ENCODE data around the gene SPC24.
A peak's percentile ranks its signal among the peaks of the same experiment; 100 is the strongest.

SPC24 gene, protein sequence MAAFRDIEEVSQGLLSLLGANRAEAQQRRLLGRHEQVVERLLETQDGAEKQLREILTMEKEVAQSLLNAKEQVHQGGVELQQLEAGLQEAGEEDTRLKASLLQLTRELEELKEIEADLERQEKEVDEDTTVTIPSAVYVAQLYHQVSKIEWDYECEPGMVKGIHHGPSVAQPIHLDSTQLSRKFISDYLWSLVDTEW

DNA sequence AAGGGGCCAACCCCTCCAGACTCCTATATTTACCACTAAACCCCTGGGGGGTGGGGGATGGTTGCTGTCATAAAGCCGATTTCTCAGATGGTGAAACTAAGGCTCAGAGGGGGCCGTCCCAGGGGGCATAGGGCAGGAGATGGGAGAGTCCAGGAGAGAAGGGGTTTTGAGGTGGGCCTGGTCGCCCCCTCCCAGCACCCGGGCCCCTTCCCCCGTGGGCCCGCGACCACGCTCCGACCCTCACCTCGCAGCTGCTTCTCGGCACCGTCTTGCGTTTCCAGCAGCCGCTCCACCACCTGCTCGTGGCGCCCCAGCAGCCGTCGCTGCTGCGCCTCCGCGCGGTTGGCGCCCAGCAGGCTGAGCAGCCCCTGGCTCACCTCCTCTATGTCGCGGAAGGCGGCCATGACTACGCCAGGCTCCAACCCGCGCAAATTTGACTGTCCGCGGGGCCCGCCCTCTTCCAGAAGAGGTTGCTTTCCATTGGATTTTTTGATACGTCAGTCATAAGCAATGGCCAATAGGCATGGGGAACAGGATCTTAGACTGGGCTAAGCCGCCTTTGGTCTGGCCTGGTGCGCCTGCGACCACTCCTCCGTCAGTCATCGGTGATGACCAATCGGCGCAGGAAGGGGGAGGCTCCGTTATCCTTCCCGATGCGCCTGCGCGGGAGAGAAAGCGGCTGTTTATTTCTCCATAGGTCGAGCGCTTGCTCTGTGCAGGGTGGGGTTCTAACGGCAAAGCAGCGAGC is at the start of gene SPC24:
Gene SPC24, minus strand, starts transcription at position 410 of the 748 bp plus-strand sequence. Its CDS starts 6 bp downstream, at position 404.
- DNase-seq (ENCODE audit: low spot score) = peak; percentile 98

DNA sequence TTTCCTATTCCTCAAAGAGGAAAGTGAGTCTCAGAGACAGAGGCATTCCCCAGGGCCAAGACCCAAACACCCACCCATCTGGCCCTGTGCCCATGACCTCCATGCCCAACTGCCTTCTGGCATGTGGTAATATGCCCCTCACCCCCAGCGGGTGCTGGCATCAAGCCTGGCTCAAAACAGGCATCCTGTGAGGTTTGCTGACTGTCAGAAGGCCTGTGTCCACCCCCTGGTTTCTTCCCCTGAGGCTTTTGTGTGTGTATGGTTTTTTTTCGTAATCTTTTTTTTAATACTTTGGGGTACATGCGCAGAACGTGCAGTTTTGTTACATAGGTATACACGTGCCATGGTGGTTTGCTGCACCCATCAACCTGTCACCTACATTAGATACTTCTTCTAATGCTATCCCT is 49.4 kb upstream of the SPC24 start:
- DNase-seq (ENCODE audit: low spot score) = no peak

DNA sequence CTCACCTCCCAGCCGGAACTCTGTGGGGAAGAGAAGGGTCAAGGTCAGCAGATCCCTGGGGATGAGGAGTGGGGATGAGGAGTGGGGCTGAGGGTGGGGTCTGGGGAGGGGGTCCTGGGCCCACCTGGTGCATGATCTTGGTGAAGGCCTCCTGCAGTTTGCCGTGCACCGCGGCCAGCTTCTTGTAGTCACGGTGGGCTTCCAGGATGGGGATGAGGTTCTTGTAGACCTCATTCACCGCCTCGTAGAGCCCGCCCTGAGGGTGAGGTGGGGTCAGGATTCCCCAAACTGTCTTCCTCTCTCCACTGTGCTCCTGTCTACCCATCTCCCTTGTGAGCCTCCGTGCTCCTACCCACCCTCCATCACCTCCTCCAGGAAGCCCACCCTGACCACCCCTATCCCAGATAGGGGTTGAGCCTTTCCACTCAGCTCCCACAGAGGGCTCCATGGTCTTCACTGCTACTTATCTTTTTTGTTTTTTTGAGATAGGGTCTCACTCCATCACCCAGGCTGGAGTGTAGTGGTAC is 48.6 kb upstream of the SPC24 start:
- no peak for DNase-seq (ENCODE audit: low spot score)

DNA sequence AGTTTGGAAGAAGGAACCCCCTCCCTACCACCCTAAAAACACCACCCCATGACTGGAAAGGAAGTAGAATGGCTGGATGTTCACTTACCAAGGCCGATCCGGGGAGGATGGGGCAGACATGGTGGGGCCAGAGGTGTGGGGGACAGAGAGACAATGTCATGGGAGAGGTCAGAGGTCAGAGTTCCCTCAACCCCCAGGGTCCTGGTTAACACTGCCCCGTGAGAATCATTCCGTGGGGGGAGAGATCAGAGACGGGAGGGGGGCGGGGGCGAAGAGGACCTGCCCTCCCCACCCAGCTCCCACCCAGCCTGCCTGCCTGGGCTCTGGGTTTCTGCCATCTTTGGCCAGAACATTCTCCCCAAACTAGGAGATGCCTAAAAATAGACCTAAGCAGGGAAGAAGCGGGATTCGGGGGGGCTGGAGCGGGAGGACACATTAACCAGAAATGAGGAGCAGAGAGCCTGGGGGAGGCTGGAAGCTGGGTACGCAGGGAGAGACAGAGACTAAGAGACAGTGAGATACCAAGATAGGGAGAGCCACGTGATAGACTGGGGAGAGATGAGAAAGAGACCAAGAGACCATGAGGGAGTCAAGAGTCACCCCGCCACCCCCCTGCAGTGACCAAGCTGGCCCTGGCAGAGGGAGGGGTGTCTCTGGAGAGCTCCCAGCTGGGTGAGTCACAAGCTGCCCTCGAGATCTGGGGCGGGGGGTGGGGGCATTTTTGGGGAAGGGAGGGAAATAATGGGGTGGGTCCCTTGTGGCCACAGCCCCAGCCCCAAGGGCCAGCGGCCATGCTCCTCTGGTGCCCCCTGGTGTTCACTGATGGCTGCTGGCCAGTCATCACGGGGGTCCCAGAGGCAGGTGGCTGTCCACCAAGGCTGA is 47.9 kb upstream of the SPC24 start:
- no peak for DNase-seq (ENCODE audit: low spot score)

DNA sequence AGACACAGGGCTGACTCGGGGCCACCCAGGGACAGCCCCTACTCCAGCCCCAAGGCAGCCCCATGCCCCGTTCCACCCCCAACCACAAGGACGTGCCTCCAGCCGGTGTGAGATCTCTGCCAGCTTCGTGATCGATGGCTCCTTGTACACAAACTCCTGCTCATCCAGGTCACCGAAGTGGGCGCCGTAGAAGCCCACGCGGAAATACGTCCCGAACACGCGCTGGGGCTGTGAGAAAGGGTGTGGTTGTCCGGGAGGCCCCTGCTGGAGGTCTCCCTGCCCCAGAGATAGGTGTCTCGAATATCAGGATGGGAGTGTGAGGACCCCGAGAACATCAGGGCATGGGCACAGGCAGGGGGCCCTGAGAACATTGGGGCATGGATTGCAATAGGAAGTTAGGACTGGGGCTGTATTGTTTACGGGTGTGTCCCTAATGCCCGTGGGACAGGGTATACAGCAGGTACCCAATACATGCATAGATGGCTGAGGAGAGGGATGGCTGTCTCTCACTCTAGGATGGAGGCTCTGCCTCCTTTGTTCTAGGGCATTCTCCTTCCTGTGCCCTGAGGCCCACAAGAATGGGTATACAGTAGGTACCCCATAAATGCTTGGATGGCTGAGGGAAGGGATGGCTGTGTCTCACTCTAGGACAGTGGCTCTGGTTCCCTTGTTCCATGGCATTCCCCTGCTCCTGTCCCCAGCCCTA is 47.1 kb upstream of the SPC24 start:
- no peak for DNase-seq (ENCODE audit: low spot score)

DNA sequence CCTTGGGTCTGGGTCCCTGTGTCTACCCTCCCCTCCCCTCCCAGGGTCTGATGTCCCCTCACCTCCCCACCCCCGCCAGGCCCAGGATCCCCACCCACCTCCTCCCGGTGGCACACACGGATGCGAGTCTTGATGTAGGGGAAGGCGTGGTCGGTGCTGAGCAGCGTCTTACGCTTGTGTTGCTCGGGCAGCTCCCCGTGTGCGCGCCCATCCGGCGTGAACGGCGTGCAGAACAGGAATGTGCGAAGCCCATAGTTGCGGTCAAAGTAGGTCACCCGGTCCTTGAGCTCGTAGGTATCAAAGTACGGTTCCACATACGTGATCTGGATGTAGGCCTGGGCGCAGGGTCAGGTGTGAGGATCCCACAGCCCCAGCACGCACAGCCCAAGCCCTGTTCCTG is 46.2 kb upstream of the SPC24 start:
- DNase-seq (ENCODE audit: low spot score) = no peak

DNA sequence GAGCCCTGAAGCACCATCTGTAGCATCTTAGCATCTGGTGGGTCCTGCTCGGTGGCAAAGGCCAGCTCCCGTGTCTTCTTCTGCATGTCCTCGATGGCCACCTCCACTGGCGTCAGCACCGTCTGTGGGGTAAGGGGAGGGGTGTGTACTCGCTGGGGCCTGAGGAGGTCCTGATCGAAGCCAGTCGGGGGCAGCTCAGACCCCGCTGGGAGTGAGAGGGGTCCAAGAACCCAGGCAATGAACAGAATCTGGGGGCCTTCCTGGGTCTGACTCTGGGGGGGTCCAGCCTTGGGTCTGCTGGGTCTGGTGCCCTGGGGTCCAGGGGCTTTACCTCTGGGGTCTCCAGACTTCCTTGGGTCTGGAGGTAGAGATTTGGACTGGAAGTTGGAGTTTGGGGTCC is 45.3 kb upstream of the SPC24 start:
- no peak for DNase-seq (ENCODE audit: low spot score)

DNA sequence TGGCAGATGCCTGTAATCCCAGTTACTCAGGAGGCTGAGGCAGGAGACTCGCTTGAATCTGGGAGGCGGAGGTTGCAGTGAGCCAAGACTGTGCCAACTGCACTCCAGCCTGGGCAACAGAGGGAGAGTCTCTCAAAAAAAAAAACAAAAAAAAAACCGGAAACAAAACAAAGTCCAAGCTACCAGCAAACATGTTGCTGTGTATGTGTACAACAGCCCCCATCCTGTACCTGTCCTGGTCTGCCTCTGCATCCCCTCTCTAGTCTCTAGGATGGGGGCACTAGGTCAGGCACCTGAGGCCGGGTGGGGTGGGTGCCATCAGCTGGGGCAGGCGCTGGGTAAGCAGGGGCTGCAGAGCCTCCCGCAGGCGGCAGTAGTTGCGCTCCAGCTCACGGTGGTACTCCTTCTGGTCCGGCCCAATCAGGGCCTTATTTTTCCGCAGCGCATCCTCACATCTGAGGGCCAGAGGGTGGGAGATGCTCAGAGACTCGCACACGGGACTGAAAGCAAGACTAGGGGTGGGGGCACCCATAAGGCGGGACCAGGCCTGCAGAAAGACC is 44.5 kb upstream of the SPC24 start:
- no peak for DNase-seq (ENCODE audit: low spot score)

DNA sequence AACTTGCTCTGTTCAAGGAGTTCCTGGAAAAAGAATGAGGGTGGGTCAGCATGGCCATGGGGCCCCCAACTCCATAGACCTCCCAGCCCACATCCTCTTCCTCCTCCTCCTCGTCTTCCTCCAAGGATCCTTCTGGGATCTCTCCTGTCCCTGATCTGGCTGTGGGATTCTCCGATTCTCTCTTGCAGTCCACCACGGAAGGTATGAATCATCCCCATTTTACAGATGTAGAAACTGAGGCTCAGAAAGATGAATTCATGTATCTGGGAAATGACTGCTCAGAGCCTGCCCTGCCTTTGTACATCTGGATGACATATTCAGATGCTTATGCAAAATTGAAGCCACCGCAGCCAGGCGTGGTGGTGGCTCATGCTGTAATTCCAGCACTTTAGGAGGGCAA is 43.9 kb upstream of the SPC24 start:
- no peak for DNase-seq (ENCODE audit: low spot score)

DNA sequence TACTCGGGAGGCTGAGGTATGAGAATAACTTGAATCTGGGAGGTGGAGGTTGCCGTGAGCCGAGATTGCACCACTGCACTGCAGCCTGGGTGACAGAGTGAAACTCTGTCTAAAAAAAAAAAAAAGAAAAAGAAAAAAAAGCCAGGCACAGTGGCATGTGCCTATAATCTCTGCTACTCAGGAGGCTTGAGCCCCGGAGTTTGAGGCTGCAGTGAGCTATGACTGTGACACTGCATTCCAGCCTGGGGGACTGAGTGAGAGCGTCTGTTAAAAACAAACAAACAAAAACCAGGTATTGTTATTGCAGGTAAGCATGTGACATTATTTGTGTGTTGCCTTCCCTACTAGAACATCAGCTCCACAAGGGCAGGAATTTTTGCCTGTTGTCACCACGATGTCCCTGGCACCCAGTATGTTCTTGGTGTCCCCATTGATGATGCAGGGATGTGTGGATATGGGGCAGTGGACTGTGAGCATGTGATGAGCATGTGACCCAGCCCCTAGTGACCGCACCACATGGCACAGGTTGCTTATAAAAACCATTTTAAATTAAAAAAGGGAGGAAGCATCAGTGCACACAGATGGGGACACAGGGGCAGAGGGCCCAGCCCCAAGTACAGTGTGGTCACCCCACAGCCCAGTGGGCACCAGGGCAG is 43.3 kb upstream of the SPC24 start:
- no peak for DNase-seq (ENCODE audit: low spot score)

DNA sequence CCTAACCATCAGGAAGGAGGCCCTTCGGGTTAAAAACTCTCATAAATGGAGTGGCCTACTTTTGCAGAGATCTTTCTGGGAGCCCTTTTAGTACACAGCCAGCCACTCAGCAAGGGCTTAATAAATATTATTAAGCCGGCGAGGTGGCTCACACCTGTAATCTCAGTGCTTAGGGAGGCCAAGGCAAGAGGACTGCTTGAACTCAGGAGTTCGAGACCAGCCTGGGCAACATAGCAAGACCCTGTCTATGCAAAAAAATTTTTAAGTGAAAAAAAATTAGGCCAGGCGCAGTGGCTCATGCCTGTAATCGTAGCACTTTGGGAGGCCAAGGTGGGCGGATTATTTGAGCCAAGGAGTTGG is 42.6 kb upstream of the SPC24 start:
- DNase-seq (ENCODE audit: low spot score) = no peak

DNA sequence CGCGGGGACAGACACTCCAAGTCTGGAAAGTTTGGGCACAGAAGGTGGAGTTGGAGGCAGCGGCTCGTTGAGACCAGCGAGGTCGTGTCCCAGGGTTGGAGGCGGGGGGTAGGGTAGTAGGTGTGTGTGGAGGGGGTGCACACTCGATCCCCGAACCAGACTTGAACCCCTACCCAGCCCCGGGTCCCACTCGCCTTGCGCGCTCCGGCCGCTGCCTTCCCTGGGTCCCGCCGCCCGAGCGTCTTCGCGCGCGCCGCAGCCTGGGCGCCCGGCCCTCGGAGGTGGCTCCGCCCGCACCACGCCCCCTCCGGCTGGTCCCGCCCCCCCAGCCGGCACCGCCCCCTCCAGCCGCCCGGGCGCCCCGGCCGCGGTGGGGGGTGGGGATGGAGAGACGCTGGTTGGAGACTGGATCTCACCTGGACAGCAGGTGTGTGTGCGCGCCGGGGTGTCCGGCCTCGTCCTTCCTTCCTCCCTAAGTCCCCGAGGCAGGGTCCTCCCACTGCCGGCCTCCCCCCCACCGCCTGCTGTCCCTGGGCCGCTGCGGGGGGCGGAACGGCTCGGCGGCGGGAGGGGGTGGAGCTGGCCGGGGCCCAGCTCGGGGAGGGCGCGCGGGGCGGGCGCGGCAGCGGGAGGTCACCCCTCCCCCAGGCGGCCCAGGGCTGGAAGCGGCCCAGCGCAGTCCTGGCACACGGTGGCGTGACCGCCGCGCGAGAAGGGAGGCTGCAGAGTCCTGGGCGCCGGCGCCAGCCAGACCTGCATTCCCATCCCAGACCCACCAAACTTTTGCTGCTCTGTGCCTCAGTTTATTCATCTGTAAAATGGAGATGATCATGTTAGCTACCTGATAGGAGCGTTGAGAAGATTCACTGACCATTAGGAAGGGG is 42.0 kb upstream of the SPC24 start, which contains the start of gene KANK2:
Gene KANK2, minus strand, starts transcription at position 255 of the 884 bp plus-strand sequence. CDS start 3,034 bp downstream, outside the sequence.
- peak; percentile 85 for DNase-seq (ENCODE audit: low spot score)

DNA sequence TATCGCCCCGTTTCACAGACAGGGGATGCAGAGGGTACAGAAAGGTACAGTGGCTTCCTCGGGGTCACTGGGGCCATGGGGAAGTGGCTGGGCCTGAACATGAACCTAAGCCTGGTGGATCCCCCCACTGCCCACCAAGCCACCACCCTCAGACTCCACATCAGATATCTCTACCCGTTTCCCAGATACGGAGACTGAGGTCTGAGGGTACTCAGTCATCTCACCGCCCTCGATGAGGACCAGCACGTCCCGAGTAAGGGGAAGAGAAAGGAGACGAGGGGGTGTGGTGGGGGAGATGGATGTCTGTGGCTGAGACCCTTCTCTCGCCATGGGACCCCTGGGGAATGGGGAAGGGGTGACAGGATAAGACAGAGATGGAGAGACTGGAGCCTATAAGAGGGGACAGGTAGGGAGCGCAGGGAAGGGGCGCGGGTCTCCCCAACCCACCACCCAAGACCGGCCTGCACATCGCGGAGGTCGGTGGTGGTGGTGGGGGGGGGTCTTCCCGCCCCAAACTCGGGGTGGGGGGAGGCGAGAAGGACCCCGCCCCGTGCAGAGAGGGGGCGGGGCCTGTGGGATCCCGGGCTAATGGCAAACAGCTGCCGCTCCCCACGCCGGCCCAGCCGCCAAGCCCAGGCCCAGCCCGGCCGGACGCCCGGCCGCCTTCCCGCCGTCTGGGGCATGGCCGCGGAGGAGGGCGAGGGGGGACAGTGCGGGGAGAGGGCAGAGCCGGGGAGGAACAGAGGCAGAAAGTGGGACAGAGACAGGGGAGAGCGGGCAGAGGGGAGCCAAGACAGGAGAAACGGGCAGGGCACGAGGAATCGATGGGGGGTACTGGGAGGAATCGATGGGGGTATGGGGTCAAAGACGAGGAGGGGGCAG is 41.1 kb upstream of the SPC24 start:
- no peak for DNase-seq (ENCODE audit: low spot score)

DNA sequence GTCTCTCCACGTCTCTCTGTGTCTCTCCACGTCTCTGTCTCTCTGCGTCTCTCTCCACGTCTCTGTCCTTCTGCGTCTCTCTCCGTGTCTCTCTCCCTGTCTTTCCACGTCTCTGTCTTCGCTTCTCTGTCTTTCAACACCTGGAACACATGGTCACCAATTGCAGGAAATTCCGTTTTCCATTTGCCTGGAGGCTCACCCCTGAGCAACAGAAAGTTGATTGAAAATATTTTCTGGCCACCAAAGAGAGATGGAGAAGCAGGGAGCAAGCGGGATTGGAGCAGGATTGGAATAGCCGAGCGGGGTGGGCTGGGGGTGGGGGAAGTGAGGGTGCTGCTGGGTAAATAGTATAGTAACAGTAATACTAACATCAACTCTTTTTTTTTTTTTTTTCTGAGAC is 40.1 kb upstream of the SPC24 start:
- DNase-seq (ENCODE audit: low spot score) = no peak

DNA sequence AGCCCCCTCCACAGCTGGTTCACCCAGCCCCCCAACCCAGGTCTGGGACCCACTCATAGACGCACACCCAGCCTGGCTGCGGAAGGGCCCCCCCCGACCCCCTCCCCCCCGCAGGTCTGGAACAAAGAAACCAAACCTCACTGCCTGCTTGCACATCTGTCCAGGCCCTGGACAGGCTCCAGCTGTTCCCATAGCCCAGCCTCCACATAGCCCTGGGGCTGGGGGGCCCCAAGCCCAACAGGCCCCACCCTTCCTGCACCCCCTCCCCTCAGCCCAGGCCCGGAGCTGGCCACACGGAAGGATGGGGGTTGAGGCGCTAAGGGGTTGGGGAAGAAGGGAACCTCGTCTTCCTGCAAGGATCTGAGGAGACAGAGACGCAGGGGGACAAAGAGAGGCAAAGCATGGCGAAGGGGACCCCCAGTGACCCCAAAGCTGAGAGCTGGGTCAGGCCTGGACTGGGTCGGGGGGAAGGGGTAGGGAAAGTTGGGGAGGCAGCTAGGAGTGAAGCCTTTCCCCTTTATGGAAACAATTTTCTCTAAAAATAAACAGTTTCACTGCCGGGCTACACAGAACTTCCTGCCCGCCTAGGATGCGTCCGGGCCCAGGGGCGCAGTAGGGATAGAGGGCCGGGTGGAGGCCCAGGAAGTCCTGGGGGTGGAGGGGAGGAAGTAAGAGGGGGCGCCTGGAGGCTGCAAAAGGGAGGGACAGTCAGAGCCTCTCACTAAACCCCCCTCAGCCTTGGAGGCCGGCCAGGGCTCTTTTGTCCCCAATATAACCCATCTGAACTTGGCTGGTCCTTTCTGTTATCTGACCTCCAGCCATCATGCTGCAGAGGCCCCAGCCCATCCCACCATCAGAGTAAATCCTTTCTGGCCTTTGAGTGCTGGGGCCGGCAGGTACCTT is 39.3 kb upstream of the SPC24 start:
- no peak for DNase-seq (ENCODE audit: low spot score)

DNA sequence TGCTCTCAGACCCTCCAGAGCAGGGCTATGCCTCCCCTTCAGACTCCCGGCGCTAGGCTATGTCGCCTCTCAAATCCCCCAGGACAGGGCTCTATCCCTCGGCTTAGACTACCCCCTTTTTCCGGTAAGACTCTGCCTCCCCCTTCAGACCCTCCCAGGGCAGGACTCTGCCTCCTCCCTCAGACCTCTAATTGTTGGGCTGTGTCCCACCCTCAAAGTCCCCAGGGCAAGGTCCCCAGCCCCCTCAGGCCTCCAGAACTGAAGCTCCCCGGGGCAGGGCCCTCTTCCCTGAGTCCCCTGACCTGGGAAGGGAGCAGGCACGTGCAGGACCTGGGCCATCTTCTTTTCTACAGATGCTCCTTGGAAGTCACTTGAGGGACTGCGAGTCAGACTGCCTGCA is 38.6 kb upstream of the SPC24 start:
- no peak for DNase-seq (ENCODE audit: low spot score)

DNA sequence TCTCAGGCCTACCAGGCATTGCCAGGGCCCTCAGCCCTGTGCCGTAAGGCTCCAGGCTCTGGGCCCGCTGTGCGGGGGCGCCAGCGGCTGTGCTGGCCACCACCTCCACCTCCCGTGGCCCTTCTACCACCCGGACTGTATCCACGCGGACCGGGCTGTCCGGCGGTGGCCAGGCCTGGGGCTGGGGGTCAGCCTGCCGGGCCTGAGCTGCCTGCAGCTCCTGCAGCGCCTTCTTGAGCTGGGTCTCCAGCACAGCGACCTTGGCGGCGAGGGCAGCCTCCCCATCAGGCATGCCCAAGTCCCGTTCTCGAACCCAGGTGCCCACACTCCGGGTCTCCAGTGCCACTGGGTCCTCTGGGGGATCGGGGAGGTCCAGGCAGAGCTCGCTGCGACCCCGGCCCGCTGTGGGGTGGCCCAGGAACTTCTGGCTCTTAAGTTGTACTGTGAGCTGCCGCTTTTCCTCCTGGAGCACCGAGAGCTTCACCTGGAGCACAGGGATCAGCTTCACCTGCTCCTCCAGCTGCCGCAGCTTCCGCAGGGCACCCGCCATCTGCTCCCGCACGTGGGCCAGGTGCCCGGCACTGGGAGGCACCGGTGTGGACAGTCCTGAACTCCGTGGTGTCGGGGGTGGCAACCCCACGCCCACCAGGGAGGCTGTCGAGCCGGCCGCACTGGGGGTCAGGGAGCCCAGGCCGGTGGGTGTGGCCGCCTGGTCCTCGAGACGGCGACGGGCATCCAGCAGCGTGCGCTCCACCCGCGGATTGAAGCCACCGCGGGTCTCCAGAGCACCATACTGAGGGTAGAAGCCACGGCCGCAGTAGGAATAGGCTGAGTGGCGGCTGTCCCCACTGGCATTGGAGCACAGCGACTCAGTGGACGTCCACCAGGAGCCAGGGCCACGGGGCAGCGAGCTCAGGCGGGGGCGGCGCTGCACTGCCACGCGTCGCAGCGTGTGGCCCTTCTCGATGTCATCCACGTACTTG is 37.7 kb upstream of the SPC24 start:
- no peak for DNase-seq (ENCODE audit: low spot score)
